ENCODE results near the gene TMEM208.

TMEM208 gene

GRCh38 chr16:67260426-67261063 lies 33.6 kb downstream of the TMEM208 start:
- peak; percentile 52 for DNase-seq (ENCODE audit: extremely low read depth, low read depth)
- TF ChIP-seq, protein P1, sequence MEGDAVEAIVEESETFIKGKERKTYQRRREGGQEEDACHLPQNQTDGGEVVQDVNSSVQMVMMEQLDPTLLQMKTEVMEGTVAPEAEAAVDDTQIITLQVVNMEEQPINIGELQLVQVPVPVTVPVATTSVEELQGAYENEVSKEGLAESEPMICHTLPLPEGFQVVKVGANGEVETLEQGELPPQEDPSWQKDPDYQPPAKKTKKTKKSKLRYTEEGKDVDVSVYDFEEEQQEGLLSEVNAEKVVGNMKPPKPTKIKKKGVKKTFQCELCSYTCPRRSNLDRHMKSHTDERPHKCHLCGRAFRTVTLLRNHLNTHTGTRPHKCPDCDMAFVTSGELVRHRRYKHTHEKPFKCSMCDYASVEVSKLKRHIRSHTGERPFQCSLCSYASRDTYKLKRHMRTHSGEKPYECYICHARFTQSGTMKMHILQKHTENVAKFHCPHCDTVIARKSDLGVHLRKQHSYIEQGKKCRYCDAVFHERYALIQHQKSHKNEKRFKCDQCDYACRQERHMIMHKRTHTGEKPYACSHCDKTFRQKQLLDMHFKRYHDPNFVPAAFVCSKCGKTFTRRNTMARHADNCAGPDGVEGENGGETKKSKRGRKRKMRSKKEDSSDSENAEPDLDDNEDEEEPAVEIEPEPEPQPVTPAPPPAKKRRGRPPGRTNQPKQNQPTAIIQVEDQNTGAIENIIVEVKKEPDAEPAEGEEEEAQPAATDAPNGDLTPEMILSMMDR (IDR thresholded peaks at IDR 0.05; ENCODE audit: low read depth, low read length) = peak; percentile 75

DNA sequence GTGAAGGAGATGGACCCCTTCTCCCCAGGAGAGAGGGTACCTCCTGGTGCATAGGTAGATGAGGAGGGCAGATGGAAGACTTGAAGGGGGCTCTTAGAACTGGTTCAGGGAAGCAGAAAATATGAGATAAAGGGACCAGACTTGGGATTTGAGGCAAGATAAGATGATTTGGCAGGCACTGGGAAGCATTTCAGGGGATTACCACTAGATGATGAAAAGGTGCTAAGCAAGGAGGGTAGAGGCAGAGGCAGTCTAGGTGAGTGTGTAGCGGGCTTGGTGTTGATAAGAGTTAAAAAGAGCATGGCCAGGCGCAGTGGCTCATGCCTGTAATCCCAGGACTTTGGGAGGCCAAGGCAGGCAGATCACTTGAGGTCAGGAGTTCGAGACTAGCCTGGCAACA lies 36.3 kb downstream of the TMEM208 start:
- TF ChIP-seq, protein P1 (IDR thresholded peaks at IDR 0.05; ENCODE audit: low read depth, low read length) = no peak
- no peak for DNase-seq (ENCODE audit: extremely low read depth, low read depth)

- no peak for DNase-seq (ENCODE audit: extremely low read depth, low read depth)
- TF ChIP-seq, protein P1 (IDR thresholded peaks at IDR 0.05; ENCODE audit: low read depth, low read length) = no peak
These were observed 37.3 kb downstream of the TMEM208 start for GRCh38 chr16:67264277-67264676.

DNA sequence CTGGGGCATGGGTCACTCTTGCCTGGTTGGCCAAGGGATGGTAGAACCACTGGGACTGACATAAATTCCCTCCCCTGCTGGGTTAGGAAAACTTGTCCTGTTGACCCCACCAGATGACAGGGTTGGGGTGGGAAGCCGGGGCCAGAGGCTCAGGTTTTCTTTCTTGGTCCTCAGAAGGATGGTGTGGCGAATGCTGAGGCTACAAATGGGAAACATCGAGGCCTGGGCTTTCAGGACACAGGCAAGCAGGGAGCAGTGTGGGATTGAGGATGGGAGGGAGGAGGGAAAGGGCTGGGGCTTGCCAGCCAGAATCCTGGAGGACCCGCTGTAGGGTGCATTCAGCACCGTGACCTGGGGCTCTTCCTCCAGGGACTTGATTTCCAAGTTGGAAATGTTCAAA lies 37.9 kb downstream of the TMEM208 start:
- DNase-seq (ENCODE audit: extremely low read depth, low read depth) = no peak
- TF ChIP-seq, protein P1 (IDR thresholded peaks at IDR 0.05; ENCODE audit: low read depth, low read length) = no peak

GRCh38 chr16:67265834-67266233 lies 38.9 kb downstream of the TMEM208 start:
- TF ChIP-seq, protein P1 (IDR thresholded peaks at IDR 0.05; ENCODE audit: low read depth, low read length) = no peak
- DNase-seq (ENCODE audit: extremely low read depth, low read depth) = no peak

DNA sequence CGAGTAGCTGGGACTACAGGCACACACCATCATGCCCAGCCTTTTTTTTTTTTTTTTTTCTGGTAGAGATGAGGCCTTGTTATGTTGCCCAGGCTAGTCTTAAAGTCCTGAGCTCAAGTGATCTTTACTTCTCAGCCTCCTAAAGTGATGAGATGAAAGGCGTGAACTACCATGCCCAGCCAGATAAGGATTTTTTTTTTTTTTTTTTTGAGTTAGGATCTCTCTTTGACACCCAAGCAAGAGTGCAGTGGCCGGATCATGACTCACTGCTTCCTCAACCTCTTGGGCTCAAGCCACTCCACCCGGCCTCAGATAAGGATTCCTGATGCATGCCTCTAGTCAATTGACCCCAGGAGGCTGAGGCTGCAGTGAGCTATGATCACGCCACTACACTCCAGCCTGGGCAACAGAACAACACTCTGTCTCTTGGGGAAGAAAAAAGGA lies 41.2 kb downstream of the TMEM208 start:
- TF ChIP-seq, protein P1 (IDR thresholded peaks at IDR 0.05; ENCODE audit: low read depth, low read length) = no peak
- peak; percentile 92 for DNase-seq (ENCODE audit: extremely low read depth, low read depth)

DNA sequence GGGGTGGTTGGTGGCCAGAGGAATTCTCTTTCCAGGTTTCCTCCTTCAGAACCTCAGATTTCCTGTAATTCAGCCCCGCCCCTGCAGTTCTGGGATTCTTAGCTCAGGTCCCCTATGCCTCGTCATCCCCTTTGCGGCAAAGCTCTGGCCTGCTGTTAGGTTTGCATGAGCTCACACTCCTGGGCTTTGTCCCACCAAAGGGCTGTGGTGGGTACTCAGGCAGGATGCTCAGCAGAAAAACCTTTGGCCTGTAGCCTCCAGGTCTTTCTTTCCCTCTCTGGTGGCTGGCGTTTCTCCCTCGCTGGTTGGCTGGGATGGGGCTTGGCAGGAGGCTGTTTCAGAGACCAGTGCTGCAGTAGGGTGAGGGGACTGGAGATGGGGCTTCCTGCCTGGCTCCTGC lies 42.8 kb downstream of the TMEM208 start:
- DNase-seq (ENCODE audit: extremely low read depth, low read depth) = no peak

More for the DNA sequence above, 42.8 kb downstream of the TMEM208 start:
- TF ChIP-seq, protein P1 (IDR thresholded peaks at IDR 0.05; ENCODE audit: low read depth, low read length) = no peak

Data from AG09319 (cell line).